Left colon (tissue), 2 donors: ENCODE measurements around the gene PHF13. TPM values are rescaled to one million over a fixed set of nuclear protein-coding genes. Genes with fewer than 3 reads are reported as not detected.

Experiments
- ATAC-seq: fragments of 200-7000 bp; cut with Tn5 transposase; one replicate; pipeline ENCODE4 v1.9.1; 2020; ENCODE audit warnings: mild to moderate bottlenecking, moderate library complexity
- DNase-seq, 2 donors: peaks; one replicate each; pipeline ENCODE4 v3.0.0-alpha.2; 2020
- intact Hi-C, 2 donors: fragments of 100-400 bp; cut with DNase I in 1 of 2; cut with micrococcal nuclease in 1 of 2; formaldehyde crosslinking; loops; one replicate each; pipeline versions ENCODE4 v1.11.2 to v1.14.0; 2022; cut with DNase I, micrococcal nuclease
- long read RNA-seq: library from polyadenylated mRNA; unstranded; transcript quantifications from one replicate; pipeline ENCODE4 v2.0.0, GENCODE V29; 2021
- total RNA-seq, 2 donors: library from RNA; stranded (reverse); fragmentation: NEBNext Ultra II Directional; extraction: Animal tissue kit (Norgen Biotek cat#: 25700); gene quantifications; one replicate each; pipeline ENCODE4 v1.2.1, GENCODE V29; 2021
- donor health status: DM: no; HTN: no; CAD: no.
- donor health status: DM: yes; HTN: yes; CAD: no.

PHF13 gene
- 10 to 100 TPM in 1 of 2 donors, 1 to 10 TPM in 1; 6.7 to 11.2 TPM for total RNA-seq
- long read RNA-seq, transcript PHF13-201 (4 exons, 3,681 nt) = major isoform, 9 of 10 reads
- long read RNA-seq, partial matches to known transcripts = 0 of 10 reads
- long read RNA-seq, other reads (novel, unspliced or antisense) = 1 of 10 reads

- intact Hi-C loops = no loop called here
- ATAC-seq (peak; percentile 94), DNase-seq (peak; percentile 99 to 100)
Measured at GRCh38 chr1:6613361-6614018, at the start of gene PHF13. TSS of gene PHF13 (plus strand) at chr1:6613731. CDS start at chr1:6614067, 336 bp downstream.

- intact Hi-C loops = no loop called here
- no peak for ATAC-seq
Measured at GRCh38 chr1:6569033-6569432, 44.5 kb upstream of the PHF13 start.

GRCh38 chr1:6570100-6570499 is 43.4 kb upstream of the PHF13 start:
- DNase-seq (no peak), ATAC-seq (no peak)
- intact Hi-C loops = no loop called here

More at GRCh38 chr1:6569033-6569432, 44.5 kb upstream of the PHF13 start:
- DNase-seq = no peak

- ATAC-seq (no peak), DNase-seq (no peak)
- intact Hi-C loops = no loop called here
Measured at GRCh38 chr1:6570987-6571386, 42.5 kb upstream of the PHF13 start.

GRCh38 chr1:6572653-6573383 is 40.7 kb upstream of the PHF13 start:
- intact Hi-C loops = no loop called here
- no peak for DNase-seq
- ATAC-seq = no peak

- DNase-seq = no peak
- intact Hi-C loops = no loop called here
- no peak for ATAC-seq
Measured at GRCh38 chr1:6574025-6574620, 39.4 kb upstream of the PHF13 start.

- intact Hi-C loops = no loop called here
- no peak for ATAC-seq
Measured at GRCh38 chr1:6574818-6575217, 38.7 kb upstream of the PHF13 start.

GRCh38 chr1:6577831-6578525 is 35.6 kb upstream of the PHF13 start:
- ATAC-seq = no peak
- no peak for DNase-seq
- intact Hi-C loops = no loop called here

More at GRCh38 chr1:6574818-6575217, 38.7 kb upstream of the PHF13 start:
- no peak for DNase-seq

GRCh38 chr1:6578624-6579373 is 34.7 kb upstream of the PHF13 start:
- ATAC-seq = no peak
- no peak for DNase-seq
- intact Hi-C loops = no loop called here

GRCh38 chr1:6579374-6580118 is 34.0 kb upstream of the PHF13 start, which contains the start of gene ZBTB48:
TSS of gene ZBTB48 (plus strand) at chr1:6579994. CDS start at chr1:6580610, 616 bp downstream.
- ATAC-seq (peak; percentile 89), DNase-seq (peak; percentile 99)
- intact Hi-C loops = no loop called here

- DNase-seq (no peak), ATAC-seq (peak; percentile 42)
- intact Hi-C loops = no loop called here
Measured at GRCh38 chr1:6580119-6580592, 33.4 kb upstream of the PHF13 start.

- DNase-seq = no peak
- intact Hi-C loops = no loop called here
- peak; percentile 2 for ATAC-seq
Measured at GRCh38 chr1:6580593-6581409, 32.7 kb upstream of the PHF13 start.

- intact Hi-C loops = no loop called here
- DNase-seq (peak in 1 of 2 donors; percentile 33), ATAC-seq (peak; percentile 14)
Measured at GRCh38 chr1:6581561-6582305, 31.8 kb upstream of the PHF13 start.

GRCh38 chr1:6582370-6582769 is 31.2 kb upstream of the PHF13 start:
- ATAC-seq (peak; percentile 76), DNase-seq (peak; percentile 91 to 93)
- intact Hi-C loops = no loop called here

- ATAC-seq (no peak), DNase-seq (no peak)
- intact Hi-C loops = no loop called here
Measured at GRCh38 chr1:6584126-6585080, 29.1 kb upstream of the PHF13 start.
